Measurements from ENCODE around the gene NCCRP1.

- TF ChIP-seq MAX (IDR thresholded peaks at IDR 0.05), result no peak
- no peak for TF ChIP-seq REST (IDR thresholded peaks at IDR 0.05; ENCODE audit: low read depth)
- TF ChIP-seq ZBTB7A (IDR thresholded peaks at IDR 0.05; ENCODE audit: low read depth), result no peak
- TF ChIP-seq EGR1 (IDR thresholded peaks at IDR 0.05), result no peak
Observed at GRCh38 chr19:39236527-39236926, 39.8 kb downstream of the NCCRP1 start.
